Muscle layer of duodenum (tissue), 2 donors: ENCODE data around the gene UTY.
"Not testable (repeated sequence)": the region's sequence is repeated elsewhere in the genome, so short reads cannot be mapped to it uniquely, and the experiment has no call there.

Source experiments
- H3K27ac ChIP-seq: one replicate; pipeline ENCODE4 v1.7.0; 2013; ENCODE audit warnings: mild to moderate bottlenecking, low read length
- H3K27me3 ChIP-seq: one replicate; pipeline ENCODE4 v1.7.0; 2013; ENCODE audit warnings: low read depth, mild to moderate bottlenecking, control low read depth, low read length
- H3K36me3 ChIP-seq, 2 donors: one replicate each; pipeline ENCODE4 v1.7.0; 2013; ENCODE audit warnings: low read length in 2 of 2, control low read depth in 1 of 2, mild to moderate bottlenecking in 1 of 2; ENCODE audit not compliant: insufficient read depth in 2 of 2, control insufficient read depth in 1 of 2
- H3K4me1 ChIP-seq, 2 donors: one replicate each; pipeline ENCODE4 v1.7.0; 2013; ENCODE audit warnings: low read length in 2 of 2, mild to moderate bottlenecking in 2 of 2, control low read depth in 1 of 2, moderate library complexity in 1 of 2; ENCODE audit not compliant: insufficient read depth in 2 of 2, control insufficient read depth in 1 of 2
- H3K4me3 ChIP-seq, 2 donors: one replicate each; pipeline ENCODE4 v1.7.0; 2013; ENCODE audit warnings: low read length in 2 of 2, low read depth in 1 of 2, mild to moderate bottlenecking in 1 of 2
- H3K9me3 ChIP-seq, 2 donors: one replicate each; pipeline ENCODE4 v1.7.0; 2013; ENCODE audit warnings: low read length in 2 of 2, control low read depth in 1 of 2, mild to moderate bottlenecking in 1 of 2; ENCODE audit not compliant: control insufficient read depth in 1 of 2
- donor health status: healthy.

The UTY gene

GRCh38 chrY:13296176-13296890, 183.5 kb downstream of the UTY start:
- no peaks in the 10 kb centered on the region for H3K9me3 ChIP-seq
- H3K4me1 ChIP-seq: no peaks in the 10 kb centered on the region
- peaks cover 7 to 12% of the 10 kb centered on the region in 2 donors for H3K36me3 ChIP-seq
- no peaks in the 10 kb centered on the region for H3K27me3 ChIP-seq
- H3K27ac ChIP-seq: no peak overlapping the region
- H3K4me3 ChIP-seq: no peak overlapping the region

GRCh38 chrY:13295026-13295425, 184.8 kb downstream of the UTY start:
- no peak overlapping the region for H3K4me3 ChIP-seq
- H3K4me1 ChIP-seq: no peaks in the 10 kb centered on the region

DNA sequence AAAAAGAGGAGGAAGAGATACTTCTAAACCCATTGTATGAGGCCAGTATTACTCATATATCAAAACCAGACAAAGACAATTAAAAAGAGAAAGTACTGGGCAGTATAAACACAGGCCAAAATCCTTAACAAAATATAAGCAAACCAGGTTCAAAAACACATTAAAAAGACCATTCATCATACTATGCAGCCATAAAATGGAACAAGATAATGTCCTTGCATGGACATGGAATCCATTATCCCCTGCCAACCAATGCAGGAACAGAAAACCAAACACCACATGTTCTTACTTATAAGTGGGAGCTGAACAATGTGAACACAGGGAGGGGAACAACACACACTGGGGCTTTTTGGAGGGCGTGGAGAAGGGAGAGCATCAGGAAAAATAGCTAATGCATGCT, 188.6 kb downstream of the UTY start:
- Histone ChIP-seq H3K27ac (no peak overlapping the region), H3K9me3 (no peaks in the 10 kb centered on the region), H3K4me1 (no peaks in the 10 kb centered on the region), H3K4me3 (no peak overlapping the region), H3K36me3 (peaks cover 3 to 21% of the 10 kb centered on the region in 2 donors), H3K27me3 (no peaks in the 10 kb centered on the region)

More at GRCh38 chrY:13295026-13295425, 184.8 kb downstream of the UTY start:
- Histone ChIP-seq H3K36me3 (peaks cover 7 to 12% of the 10 kb centered on the region in 2 donors), H3K27me3 (no peaks in the 10 kb centered on the region), H3K27ac (no peak overlapping the region), H3K9me3 (no peaks in the 10 kb centered on the region)

- peaks cover 0 to 26% of the 10 kb centered on the region in 2 donors for H3K36me3 ChIP-seq
- not testable (repeated sequence) for H3K27me3 ChIP-seq, H3K27ac ChIP-seq, H3K9me3 ChIP-seq, H3K4me3 ChIP-seq, H3K4me1 ChIP-seq
Measured at GRCh38 chrY:13282151-13283054, 197.4 kb downstream of the UTY start.

GRCh38 chrY:13279561-13279960, 200.3 kb downstream of the UTY start:
- Histone ChIP-seq H3K4me3 (no peak overlapping the region), H3K27ac (no peak overlapping the region), H3K9me3 (no peaks in the 10 kb centered on the region), H3K4me1 (no peaks in the 10 kb centered on the region), H3K36me3 (peaks cover 0 to 18% of the 10 kb centered on the region in 2 donors), H3K27me3 (no peaks in the 10 kb centered on the region)

DNA sequence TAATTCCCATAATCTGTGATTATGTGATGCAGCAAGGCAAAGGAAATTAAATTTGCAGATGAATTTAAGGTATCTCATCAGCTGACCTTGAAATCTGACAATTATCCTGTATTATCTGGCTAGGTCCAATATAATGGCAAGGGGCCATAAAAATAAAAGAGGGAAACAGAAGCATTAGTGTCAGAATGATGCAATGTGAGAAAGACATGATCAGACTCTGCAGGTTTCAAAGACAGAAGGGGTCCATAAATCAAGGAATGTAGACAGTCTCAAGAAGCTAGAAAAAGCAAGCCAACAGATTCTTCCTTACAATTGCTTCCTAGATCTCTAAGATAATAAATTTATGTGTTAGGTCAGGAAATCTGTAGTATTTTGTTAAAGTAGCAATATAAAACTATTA, 208.1 kb downstream of the UTY start:
- H3K4me1 ChIP-seq: no peaks in the 10 kb centered on the region
- no peak overlapping the region for H3K4me3 ChIP-seq
- H3K27me3 ChIP-seq: no peaks in the 10 kb centered on the region
- H3K36me3 ChIP-seq: peaks cover 0 to 12% of the 10 kb centered on the region in 2 donors
- H3K9me3 ChIP-seq: no peaks in the 10 kb centered on the region
- H3K27ac ChIP-seq: no peak overlapping the region

DNA sequence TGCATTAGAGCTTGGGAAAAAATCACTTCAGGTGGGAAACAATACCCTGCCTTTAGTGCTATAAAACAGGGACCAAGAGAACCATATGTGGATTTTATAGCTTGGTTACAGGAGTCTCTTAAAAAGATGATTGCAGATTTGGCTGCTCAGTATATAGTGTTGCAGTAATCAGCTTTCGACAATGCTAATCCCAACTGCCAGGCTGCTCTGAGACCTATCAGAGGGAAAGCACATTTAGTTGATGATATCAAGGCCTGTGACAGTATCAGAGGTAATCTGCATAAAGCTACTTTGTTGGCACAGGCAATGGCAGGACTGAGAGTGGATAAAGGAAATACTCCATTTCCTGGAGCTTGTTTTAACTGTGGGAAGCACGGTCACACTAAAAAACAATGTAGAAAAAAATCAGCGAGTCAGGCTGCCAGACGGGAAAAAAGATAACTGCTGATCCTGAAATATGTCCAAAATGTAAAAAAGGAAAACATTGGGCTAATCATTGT, 225.8 kb downstream of the UTY start:
- not testable (repeated sequence) for H3K4me3 ChIP-seq, H3K36me3 ChIP-seq, H3K27ac ChIP-seq, H3K4me1 ChIP-seq, H3K27me3 ChIP-seq, H3K9me3 ChIP-seq

DNA sequence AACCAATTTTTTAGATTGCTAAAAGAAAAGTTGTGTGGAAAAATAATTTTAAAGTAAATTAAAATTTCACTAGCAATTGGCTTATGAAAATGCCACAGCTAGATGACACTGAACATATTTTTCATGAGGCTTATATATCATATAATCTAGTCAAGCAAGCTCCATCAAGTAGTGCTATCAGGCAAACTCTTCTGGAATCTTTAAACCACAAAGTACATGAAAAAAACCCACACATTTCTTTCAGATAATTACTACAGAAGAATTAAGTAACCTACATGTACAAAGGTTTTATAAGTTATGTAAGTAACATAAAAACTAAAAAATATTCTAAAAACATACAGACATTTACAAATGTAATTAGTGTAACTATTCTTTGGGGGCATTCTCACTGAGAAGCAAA, 229.4 kb downstream of the UTY start:
- no peaks in the 10 kb centered on the region for H3K27me3 ChIP-seq
- H3K27ac ChIP-seq: no peak overlapping the region
- no peaks in the 10 kb centered on the region for H3K4me1 ChIP-seq
- no peaks in the 10 kb centered on the region for H3K36me3 ChIP-seq
- H3K4me3 ChIP-seq: no peak overlapping the region
- H3K9me3 ChIP-seq: no peaks in the 10 kb centered on the region

DNA sequence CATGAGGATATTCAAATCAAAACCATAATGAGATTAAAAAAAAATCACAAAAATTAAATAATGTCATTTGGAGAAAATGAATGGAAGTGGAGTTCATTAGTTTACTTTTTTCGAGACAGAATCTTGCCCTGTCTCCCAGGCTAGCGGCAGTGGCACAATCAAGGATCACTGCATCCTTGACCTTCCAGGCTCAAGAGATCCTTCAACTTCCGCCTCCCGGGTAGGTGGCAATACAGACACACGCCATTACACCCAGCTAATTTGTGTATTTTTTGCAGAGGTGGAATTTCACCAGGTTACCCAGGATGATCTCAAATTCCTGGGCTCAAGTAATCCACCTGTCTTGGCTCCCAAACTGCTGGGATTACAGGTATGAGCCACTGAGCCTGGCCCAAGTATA, 236.1 kb downstream of the UTY start:
- H3K9me3 ChIP-seq: no peaks in the 10 kb centered on the region
- H3K4me3 ChIP-seq: no peak overlapping the region
- H3K4me1 ChIP-seq: no peaks in the 10 kb centered on the region
- no peak overlapping the region for H3K27ac ChIP-seq
- H3K27me3 ChIP-seq: no peaks in the 10 kb centered on the region
- no peaks in the 10 kb centered on the region for H3K36me3 ChIP-seq

DNA sequence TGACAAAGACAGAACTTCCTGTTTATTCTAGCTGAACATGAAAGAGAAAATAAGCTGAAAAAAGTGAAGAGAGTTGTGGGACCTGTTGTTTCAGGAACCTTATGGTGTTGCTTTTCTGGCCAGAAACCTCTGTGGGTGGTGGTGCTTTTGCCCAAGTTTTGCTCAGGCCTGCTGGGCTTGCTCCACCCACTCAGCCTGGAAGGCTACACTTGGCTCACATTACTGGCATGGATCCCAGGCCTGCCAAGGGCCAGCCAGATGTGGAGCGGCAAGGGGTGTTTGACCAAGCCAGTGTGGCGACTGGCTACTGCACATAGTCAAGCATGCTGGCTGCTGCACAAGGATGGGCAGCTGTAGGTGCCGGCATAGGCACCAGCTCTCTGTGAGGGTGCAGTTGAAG, 245.9 kb downstream of the UTY start:
- Histone ChIP-seq H3K27me3 (no peaks in the 10 kb centered on the region), H3K4me1 (no peaks in the 10 kb centered on the region), H3K4me3 (no peak overlapping the region), H3K27ac (no peak overlapping the region), H3K9me3 (no peaks in the 10 kb centered on the region), H3K36me3 (peaks cover 0 to 23% of the 10 kb centered on the region in 2 donors)

- Histone ChIP-seq H3K4me3 (no peak overlapping the region), H3K36me3 (peaks cover 0 to 23% of the 10 kb centered on the region in 2 donors), H3K27me3 (no peaks in the 10 kb centered on the region), H3K9me3 (no peaks in the 10 kb centered on the region), H3K27ac (no peak overlapping the region), H3K4me1 (no peaks in the 10 kb centered on the region)
Measured at GRCh38 chrY:13233118-13233517, 246.7 kb downstream of the UTY start.
